ENCODE data around the gene CPAMD8.
"Not testable (repeated sequence)": the region's sequence is repeated elsewhere in the genome, so short reads cannot be mapped to it uniquely, and the experiment has no call there.

Gene CPAMD8

DNA sequence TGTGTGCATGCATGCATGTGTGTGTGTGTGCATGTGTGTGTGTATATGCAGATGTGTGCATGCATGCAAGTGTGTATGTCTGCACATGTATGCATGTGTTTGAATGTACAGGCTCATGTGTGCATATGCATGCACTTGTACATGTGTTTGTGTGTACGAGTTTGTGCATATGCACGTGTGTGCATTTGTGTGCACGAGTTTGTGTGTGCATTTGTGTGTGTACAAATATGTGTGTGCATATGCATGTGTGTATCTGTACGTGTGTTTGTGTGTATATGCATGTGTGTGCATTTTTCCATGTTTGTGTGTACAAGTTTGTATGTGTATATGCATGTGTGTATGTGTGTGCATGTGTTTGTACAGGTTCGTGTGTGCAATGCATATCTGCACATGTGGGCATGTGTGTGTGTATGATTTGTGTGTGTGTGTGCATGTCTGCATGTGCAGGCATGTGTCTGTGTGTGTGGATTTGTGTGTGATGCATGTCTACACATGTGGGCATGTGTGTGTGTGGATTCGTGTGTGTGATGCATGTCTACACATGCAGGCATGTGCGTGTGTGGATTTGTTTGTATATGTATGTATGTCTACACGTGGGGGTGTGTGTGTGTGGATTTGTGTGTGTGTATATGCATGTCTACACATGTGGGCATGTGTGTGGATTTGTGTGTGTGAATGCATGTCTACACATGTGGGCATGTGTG, 80.7 kb downstream of the CPAMD8 start:
- ATAC-seq = no peak
- DNase-seq = no peak

DNA sequence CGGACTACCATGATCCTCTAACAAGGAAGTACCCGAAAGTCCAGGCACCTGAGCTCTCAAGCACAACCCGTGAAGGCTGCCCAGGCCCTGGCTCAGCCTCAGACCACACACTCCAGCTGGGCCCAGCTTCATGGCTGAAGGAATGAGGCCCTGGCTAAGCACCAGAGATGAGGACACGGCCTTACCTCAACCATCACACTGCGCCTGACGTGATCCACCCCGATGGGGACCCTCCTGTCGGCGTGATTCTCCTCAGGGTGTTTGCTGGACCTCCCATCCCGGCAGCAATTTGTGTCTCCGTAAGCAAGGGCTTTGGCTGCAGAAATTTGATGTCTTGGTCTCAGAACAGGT, 81.3 kb downstream of the CPAMD8 start:
- ATAC-seq = no peak
- DNase-seq = no peak

- DNase-seq (no peak), ATAC-seq (no peak)
These were observed 81.8 kb downstream of the CPAMD8 start for GRCh38 chr19:16944626-16945363.

DNA sequence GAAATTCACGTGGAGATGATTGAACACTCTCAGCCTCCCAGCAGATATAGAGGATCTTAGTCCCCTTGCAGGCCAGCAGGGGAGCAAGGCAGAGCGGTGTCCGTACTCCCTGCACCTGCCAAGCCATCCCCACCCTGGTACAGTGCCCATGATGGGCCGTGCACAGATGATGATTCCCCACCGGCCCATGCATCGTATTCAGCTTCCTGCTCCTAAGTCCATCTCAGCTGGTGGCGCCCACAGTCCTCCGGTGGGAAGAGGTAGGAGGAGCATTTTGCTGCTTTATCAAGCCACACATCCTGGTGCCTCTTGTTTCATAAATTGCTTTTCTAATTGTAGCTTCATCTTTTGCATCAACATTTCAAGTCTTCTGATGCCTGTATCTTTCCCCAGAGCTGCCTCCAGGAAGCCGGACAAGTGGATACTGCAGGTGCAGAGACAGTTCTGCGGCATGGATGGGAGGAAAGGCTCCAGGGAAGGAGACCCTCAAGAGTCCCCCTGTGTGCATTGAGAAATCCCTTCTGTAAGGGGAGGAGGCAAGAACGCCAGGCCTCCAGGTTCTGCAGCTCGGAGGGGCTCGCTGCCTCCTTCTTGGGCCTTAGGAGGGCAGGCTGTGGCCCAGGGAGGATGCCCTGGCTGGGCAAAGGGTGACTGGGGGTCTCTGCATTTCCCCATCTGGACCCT, 82.5 kb downstream of the CPAMD8 start:
- no peak for ATAC-seq
- DNase-seq = no peak

DNA sequence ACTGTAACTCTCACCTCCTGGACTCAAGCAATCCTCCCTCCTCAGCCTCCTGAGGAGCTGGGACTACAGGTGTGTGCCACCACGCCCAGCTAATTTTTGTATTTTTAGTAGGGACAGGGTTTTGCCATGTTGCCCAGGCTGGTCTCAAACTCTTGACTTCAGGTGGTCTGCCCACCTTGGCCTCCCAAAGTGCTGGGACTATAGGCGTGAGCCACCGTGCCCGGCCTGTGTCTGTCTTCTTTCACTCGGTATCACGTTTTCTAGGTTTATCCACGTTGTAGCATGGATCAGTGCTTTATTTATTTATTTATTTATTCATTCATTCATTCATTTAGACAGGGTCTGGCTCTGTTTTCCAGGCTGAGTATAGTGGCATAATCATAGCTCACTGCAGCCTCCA, 83.5 kb downstream of the CPAMD8 start:
- DNase-seq, ATAC-seq: not testable (repeated sequence)

- DNase-seq = no peak
- no peak for ATAC-seq
These were observed 84.0 kb downstream of the CPAMD8 start for GRCh38 chr19:16942583-16942982.

GRCh38 chr19:16940626-16941025, 86.0 kb downstream of the CPAMD8 start:
- DNase-seq (no peak), ATAC-seq (no peak)

DNA sequence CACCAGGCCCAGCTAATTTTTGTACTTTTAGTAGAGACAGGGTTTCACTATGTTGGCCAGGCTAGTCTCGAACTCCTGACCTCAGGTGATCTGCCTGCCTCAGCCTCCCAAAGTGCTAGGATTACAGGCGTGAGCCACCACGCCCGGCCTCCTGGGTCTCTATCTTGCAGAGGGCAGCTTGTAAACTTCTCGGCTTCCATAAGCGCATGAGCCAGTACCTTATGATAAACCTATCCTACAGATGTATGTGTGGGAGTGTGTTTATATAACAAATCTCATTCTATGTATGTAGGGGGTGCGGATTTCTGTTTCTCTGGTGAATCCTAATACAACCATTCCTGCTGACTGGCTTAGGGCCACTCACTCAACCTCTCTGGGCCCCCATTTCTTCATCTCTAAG, 86.5 kb downstream of the CPAMD8 start:
- DNase-seq, ATAC-seq: not testable (repeated sequence)

GRCh38 chr19:16938211-16938610, 88.4 kb downstream of the CPAMD8 start:
- DNase-seq = no peak
- no peak for ATAC-seq

- not testable (repeated sequence) for DNase-seq, ATAC-seq
These were observed 88.8 kb downstream of the CPAMD8 start for GRCh38 chr19:16937796-16938195.

GRCh38 chr19:16936901-16937300, 89.7 kb downstream of the CPAMD8 start:
- ATAC-seq = no peak
- DNase-seq = no peak

DNA sequence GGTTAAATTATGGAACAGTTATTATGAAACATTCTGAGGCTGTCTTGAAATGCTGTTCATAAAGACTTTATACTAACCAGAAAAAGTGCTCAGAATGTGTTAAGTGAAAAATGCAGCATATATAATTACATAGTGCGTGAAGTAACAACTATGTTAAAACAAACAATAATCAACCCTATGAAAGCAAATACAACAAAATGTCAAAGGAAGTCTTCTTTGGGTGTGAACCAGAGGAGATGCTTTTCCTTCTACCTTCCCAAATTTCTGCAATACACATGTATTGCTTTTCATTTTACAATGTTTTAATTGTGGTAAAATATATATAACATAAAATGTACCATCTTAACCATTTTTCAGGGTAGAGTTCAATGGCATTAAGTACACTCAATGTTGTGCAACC, 92.1 kb downstream of the CPAMD8 start:
- DNase-seq (no peak), ATAC-seq (no peak)

GRCh38 chr19:16931306-16931705, 95.3 kb downstream of the CPAMD8 start:
- no peak for ATAC-seq
- no peak for DNase-seq

DNA sequence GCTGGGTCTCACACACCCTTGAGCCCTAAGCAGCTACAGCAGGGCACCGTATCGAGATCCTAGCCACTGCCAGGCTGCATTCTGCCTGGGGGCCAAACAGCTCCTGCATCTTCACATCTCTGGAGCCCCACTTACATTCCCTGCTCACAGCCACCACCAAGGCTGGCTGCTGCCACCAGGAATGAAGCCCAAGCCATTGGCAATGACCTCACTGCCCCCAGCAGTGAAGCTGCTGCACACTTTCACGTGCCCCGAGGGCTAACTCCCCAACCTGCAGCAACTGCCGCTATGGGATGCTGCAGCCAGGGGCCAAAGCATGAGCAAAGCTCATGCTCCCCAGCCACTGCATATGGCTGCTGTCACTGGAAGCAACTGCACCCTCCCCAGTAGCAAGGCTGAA, 95.9 kb downstream of the CPAMD8 start:
- ATAC-seq (no peak), DNase-seq (no peak)

DNA sequence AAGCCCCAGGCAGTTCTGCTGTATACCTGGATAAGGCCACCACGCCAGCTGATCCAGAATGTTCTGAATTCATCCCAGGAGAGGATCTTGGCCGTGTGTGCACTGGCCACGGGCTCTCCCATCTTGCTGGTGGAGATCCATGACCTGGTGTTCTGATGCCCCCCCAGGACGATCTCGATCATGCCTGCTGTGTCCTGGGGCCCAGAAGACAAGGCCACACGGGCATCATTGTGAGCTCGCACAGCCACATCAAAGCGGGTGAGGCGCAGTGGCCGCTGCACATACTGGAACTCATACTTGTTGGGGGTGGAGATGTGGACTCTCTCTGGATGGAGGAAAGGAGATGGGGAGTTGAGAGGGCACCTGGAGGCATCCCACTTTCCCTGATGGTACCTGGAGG, 97.7 kb downstream of the CPAMD8 start:
- DNase-seq = no peak
- no peak for ATAC-seq

- DNase-seq = no peak
- ATAC-seq = no peak
These were observed 98.3 kb downstream of the CPAMD8 start for GRCh38 chr19:16928351-16928750.

- DNase-seq (no peak), ATAC-seq (no peak)
These were observed 98.7 kb downstream of the CPAMD8 start for GRCh38 chr19:16927883-16928282.

DNA sequence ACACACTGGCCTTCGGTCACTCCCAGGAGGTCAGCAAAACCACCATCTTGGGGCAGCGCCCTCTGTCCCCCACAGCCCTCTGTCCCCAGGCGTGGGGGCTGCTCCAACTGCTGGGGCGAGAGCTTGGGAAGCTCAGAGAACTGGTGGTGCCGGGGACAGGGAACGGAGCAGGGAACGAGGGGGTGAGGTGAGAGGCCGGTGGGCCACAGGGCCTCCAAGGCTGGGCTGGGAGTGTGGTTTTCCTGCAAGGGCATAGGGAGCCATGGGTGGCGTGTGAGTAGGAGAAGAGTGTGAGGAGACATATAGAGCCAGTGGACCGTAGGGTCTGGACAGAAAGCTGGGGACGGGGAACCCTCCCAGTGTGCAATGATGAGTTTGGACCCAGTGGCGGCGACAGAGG, 103.7 kb downstream of the CPAMD8 start:
- DNase-seq (no peak), ATAC-seq (no peak)

- DNase-seq = no peak
- ATAC-seq = no peak
These were observed 104.0 kb downstream of the CPAMD8 start for GRCh38 chr19:16922592-16922934.

DNA sequence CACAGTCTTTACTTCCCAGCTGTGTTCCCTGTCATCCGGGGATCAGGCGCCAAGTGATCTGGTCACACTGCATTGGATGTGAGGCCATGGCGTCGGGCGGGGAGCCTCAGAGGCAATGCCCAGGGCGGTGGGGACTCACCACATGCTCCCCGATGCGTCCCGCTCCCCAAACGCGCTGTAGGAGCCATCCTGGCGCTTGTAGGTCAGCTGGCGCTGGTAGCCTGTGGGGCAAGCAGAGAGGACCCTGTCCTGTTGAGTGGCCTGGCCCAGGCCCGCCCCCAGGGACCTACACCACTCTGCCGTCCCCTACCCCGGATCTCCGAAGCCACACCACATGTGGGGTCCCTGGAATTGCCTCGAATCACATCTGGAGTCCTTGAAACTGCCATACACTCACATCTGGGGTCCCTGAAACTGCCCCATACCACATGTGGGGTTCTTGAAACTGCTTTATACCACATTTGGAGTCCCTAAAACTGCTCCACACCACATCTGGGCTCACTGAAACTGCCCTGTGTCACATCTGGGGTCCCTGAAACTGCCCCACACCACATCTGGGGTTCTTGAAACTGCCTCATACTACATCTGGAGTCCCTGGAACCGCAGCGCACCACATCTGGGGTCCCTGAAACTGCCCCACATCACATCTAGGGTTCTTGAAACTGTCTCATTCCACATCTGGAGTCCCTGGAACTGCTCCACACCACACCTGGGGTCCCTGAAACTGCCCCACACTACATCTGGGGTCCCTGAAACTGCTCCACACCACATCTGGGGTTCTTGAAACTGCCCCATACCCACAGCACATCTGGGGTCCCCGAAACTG, 104.6 kb downstream of the CPAMD8 start:
- no peak for DNase-seq

DNA sequence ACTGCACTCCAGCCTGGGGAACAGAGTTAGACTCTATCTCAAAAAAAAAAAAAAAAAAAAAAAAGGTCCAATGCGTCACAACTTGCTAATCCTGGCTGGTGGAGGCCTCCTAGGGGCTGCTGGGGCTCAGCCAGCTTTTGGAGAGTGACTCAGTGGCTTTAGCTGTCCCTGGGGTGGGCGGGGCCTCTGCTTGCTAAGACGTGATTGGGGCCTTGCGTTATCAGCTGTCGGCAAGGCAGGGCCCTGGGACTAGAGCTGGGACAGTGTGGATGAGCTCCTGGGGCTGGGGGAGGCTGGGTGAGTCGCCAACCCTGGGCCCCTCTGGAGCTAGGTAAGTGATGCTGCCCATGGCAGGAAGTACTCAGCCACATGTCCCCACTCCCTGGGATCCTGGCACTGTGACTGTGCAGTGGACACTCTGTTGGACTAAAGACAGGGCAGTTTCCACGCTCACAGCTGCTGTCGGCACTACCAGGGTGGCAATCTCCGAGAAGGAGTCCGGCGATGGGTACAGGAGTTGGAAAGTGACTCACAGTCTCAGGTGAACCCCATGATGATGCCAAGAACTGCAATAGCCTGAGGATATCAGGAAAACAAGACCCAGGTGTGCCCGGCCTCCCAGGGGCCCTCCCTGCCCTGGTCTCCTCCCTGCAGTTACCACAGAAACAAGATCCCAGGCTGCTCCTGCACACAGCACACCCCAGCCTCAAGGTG, 105.6 kb downstream of the CPAMD8 start:
- ATAC-seq (no peak), DNase-seq (no peak)

More for the DNA sequence above, 104.6 kb downstream of the CPAMD8 start:
- no peak for ATAC-seq

- ATAC-seq (no peak), DNase-seq (no peak)
These were observed 107.1 kb downstream of the CPAMD8 start for GRCh38 chr19:16919496-16919895.

All from stimulated activated naive CD8-positive, alpha-beta T cell treated with anti-CD3 and anti-CD28 coated beads, Interleukin-15, Interleukin-2, amounts not matched to agents 100 U/mL and 50 U/mL, for 24 hours (primary cell).